NCI-H2107 (cell line): Measurements from ENCODE around the gene STK39.

Experiments used
- DNase-seq: peaks from one replicate; lab custom pipeline; 2025; lab: John Stamatoyannopoulos, UW

Gene STK39

GRCh38 chr2:167954495-167954894 lies 292.9 kb downstream of the STK39 start:
- no peak for DNase-seq

- DNase-seq = no peak
These were observed 293.6 kb downstream of the STK39 start for GRCh38 chr2:167953776-167954175.

- DNase-seq = no peak
These were observed 296.8 kb downstream of the STK39 start for GRCh38 chr2:167950571-167950970.

GRCh38 chr2:167946441-167946841 lies 301.0 kb downstream of the STK39 start:
- no peak for DNase-seq

- no peak for DNase-seq
These were observed 301.6 kb downstream of the STK39 start for GRCh38 chr2:167945660-167946368.

- DNase-seq = no peak
These were observed 302.4 kb downstream of the STK39 start for GRCh38 chr2:167944825-167945659.

GRCh38 chr2:167943897-167944296 lies 303.5 kb downstream of the STK39 start:
- DNase-seq = no peak

- DNase-seq = no peak
These were observed 304.0 kb downstream of the STK39 start for GRCh38 chr2:167943368-167943767.

GRCh38 chr2:167942366-167943081 lies 304.9 kb downstream of the STK39 start:
- DNase-seq = no peak

GRCh38 chr2:167941604-167942003 lies 305.8 kb downstream of the STK39 start:
- no peak for DNase-seq

- DNase-seq = no peak
These were observed 306.5 kb downstream of the STK39 start for GRCh38 chr2:167940734-167941507.

- DNase-seq = no peak
These were observed 307.1 kb downstream of the STK39 start for GRCh38 chr2:167940346-167940725.

GRCh38 chr2:167939514-167940345 lies 307.7 kb downstream of the STK39 start:
- no peak for DNase-seq

GRCh38 chr2:167937403-167937802 lies 310.0 kb downstream of the STK39 start:
- no peak for DNase-seq

GRCh38 chr2:167935803-167936110 lies 311.6 kb downstream of the STK39 start:
- DNase-seq = no peak

- DNase-seq = no peak
These were observed 314.1 kb downstream of the STK39 start for GRCh38 chr2:167933097-167933814.

- no peak for DNase-seq
These were observed 315.2 kb downstream of the STK39 start for GRCh38 chr2:167932123-167932693.

GRCh38 chr2:167929484-167929883 lies 317.9 kb downstream of the STK39 start:
- DNase-seq = no peak

GRCh38 chr2:167928434-167928833 lies 319.0 kb downstream of the STK39 start:
- DNase-seq = no peak

- DNase-seq = no peak
These were observed 321.6 kb downstream of the STK39 start for GRCh38 chr2:167925758-167926157.
